Kidney (tissue), 22 donors: Measurements from ENCODE around the gene RGR. TPM values are rescaled to one million over a fixed set of nuclear protein-coding genes. Genes with fewer than 3 reads are reported as not detected.

Experiments
- DNase-seq, 5 donors: peaks; one replicate each; pipeline ENCODE4 v3.0.0-alpha.2; 2013 to 2020
- FAIRE-seq: peaks from 2 replicates; lab custom pipeline; 2012; peaks lifted over from hg19 to GRCh38; lab: Jason Lieb, UNC
- H3K27ac ChIP-seq, 2 donors: one replicate each; pipeline ENCODE4 v1.7.0; 2013; ENCODE audit warnings: low read depth in 2 of 2, low read length in 2 of 2, inconsistent platforms in 1 of 2
- H3K27me3 ChIP-seq: one replicate; pipeline ENCODE4 v1.7.1; 2013; ENCODE audit warnings: low read length, inconsistent platforms; ENCODE audit not compliant: control insufficient read depth, insufficient read depth
- H3K36me3 ChIP-seq, 3 donors: one replicate each; pipeline versions ENCODE4 v1.7.0 to v1.7.1; 2013; ENCODE audit warnings: low read length in 3 of 3, control low read depth in 1 of 3, inconsistent platforms in 1 of 3; ENCODE audit not compliant: insufficient read depth in 3 of 3, control insufficient read depth in 2 of 3
- H3K4me1 ChIP-seq, 3 donors: one replicate each; pipeline versions ENCODE4 v1.7.0 to v1.7.1; 2013; ENCODE audit warnings: low read length in 3 of 3, inconsistent platforms in 1 of 3, low read depth in 1 of 3; ENCODE audit not compliant: control insufficient read depth in 2 of 3, insufficient read depth in 2 of 3
- H3K4me3 ChIP-seq, 3 donors: one replicate each; pipeline versions ENCODE4 v1.7.0 to v1.8.1; 2013; ENCODE audit warnings: low read length in 3 of 3, control low read depth in 1 of 3, inconsistent platforms in 1 of 3
- H3K9ac ChIP-seq, 3 donors: one replicate each; pipeline versions ENCODE4 v1.7.0 to v1.7.1; 2013; ENCODE audit warnings: low read length in 3 of 3, control low read depth in 1 of 3, inconsistent platforms in 1 of 3
- H3K9me3 ChIP-seq, 3 donors: one replicate each; pipeline versions ENCODE4 v1.7.0 to v1.7.1; 2013; ENCODE audit warnings: low read length in 3 of 3, control low read depth in 1 of 3, inconsistent platforms in 1 of 3; ENCODE audit not compliant: control insufficient read depth in 2 of 3, insufficient read depth in 1 of 3
- CTCF ChIP-seq: IDR thresholded peaks from 3 replicates; pipeline ENCODE4 v1.5.1; 2012; ENCODE audit warnings: mild to moderate bottlenecking, moderate library complexity, borderline replicate concordance; ENCODE audit not compliant: insufficient read depth; ENCODE audit errors: extremely low read depth
- intact Hi-C: fragments of 100-400 bp; cut with DNase I; formaldehyde crosslinking; loops from one replicate; pipeline ENCODE4 v1.11.1; 2022
- long read RNA-seq, 10 donors: library from polyadenylated mRNA in 1 of 10; unstranded in 1 of 10; transcript quantifications; one replicate each; pipeline ENCODE4 v2.0.0 and lab custom pipeline, GENCODE V29; 2021 to 2026
- polyA plus RNA-seq: library from polyadenylated mRNA; stranded (reverse); fragments of 350-450 nt; fragmentation: Illumina TruSeq; extraction: RNeasy Lipid Tissue Mini Kit (QIAGEN cat#74804); gene quantifications from one replicate; pipeline ENCODE4 v1.2.3, GENCODE V29; 2014; ENCODE audit warnings: low read depth, low replicate concordance; ENCODE audit not compliant: insufficient read depth
- total RNA-seq: library from RNA; stranded (reverse); fragmentation: NEBNext Ultra II Directional; extraction: Animal tissue kit (Norgen Biotek cat#: 25700); gene quantifications from one replicate; pipeline ENCODE4 v1.2.1, GENCODE V29; 2021
- donor health status: control.
- donor health status: control.
- donor health status: control.
- donor health status: control.
- donor health status: control.
- donor health status: DM: yes; HTN: yes; CAD: no.
- donor health status: Normal renal cell carcinoma (clear cell type).

RGR gene, protein sequence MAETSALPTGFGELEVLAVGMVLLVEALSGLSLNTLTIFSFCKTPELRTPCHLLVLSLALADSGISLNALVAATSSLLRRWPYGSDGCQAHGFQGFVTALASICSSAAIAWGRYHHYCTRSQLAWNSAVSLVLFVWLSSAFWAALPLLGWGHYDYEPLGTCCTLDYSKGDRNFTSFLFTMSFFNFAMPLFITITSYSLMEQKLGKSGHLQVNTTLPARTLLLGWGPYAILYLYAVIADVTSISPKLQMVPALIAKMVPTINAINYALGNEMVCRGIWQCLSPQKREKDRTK
- total RNA-seq (not detected), polyA plus RNA-seq (not detected)
- long read RNA-seq, donor 1: 0 reads
- long read RNA-seq, donor 2: 0 reads
- long read RNA-seq, donor 3: 0 reads
- long read RNA-seq, donor 4: 0 reads
- long read RNA-seq, donor 5: 0 reads
- long read RNA-seq, donor 6: 0 reads
- long read RNA-seq, donor 7: 0 reads
- long read RNA-seq, donor 8: 0 reads
- long read RNA-seq, donor 9: 0 reads
- long read RNA-seq, donor 10: 0 reads

DNA sequence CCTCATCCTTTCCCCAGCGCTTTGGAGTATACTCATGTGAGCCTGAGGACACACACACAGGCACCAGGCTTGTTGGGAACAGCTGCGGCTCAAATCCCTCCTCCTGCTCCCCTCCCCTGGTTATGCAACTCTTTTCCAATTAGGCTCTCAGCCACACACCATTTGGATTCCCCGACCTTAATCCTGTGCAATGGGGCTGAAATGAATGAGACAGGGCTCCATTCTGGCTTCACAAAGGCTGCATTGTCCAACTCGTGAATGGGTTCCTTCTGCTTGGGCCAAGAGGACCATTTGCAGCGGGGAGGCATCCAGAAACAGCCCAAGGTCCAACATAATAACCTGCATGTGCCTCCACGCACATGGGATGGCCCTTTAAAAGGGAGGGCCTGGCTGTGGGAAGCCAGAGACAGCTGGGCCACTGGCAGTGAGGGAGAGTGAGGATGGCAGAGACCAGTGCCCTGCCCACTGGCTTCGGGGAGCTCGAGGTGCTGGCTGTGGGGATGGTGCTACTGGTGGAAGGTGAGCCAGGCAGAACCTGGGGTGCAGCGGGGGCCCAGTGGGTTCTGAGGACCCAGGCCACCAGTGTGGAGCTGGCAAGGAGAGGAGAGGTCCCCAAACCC is at the start of gene RGR:
Gene RGR, plus strand, starts transcription at position 403 of the 620 bp plus-strand sequence. Its CDS starts 38 bp downstream, at position 441.
- H3K27me3 ChIP-seq: no peaks in the 10 kb centered on the region
- H3K9ac ChIP-seq: no peak within 1 kb of the TSS
- intact Hi-C loops: no loop called here
- no peaks in the 10 kb centered on the region for H3K9me3 ChIP-seq
- FAIRE-seq (no peak), DNase-seq (no peak)
- no peak within 1 kb of the TSS for H3K27ac ChIP-seq
- no peaks in the 10 kb centered on the region for H3K4me1 ChIP-seq
- no peak for TF ChIP-seq CTCF
- no peaks in the 10 kb centered on the region for H3K36me3 ChIP-seq
- no peak within 1 kb of the TSS for H3K4me3 ChIP-seq

GRCh38 chr10:84196083-84196482 is 48.8 kb upstream of the RGR start:
- FAIRE-seq (no peak), DNase-seq (no peak)
- Histone ChIP-seq H3K9me3 (no peaks in the 10 kb centered on the region), H3K36me3 (no peaks in the 10 kb centered on the region), H3K27me3 (peaks cover 20% of the 10 kb centered on the region), H3K4me1 (peaks cover 0 to 3% (median 0%) of the 10 kb centered on the region in 3 donors), H3K27ac (no peak overlapping the region), H3K9ac (no peak overlapping the region), H3K4me3 (no peak overlapping the region)
- TF ChIP-seq CTCF: no peak
- intact Hi-C loops: no loop called here

DNA sequence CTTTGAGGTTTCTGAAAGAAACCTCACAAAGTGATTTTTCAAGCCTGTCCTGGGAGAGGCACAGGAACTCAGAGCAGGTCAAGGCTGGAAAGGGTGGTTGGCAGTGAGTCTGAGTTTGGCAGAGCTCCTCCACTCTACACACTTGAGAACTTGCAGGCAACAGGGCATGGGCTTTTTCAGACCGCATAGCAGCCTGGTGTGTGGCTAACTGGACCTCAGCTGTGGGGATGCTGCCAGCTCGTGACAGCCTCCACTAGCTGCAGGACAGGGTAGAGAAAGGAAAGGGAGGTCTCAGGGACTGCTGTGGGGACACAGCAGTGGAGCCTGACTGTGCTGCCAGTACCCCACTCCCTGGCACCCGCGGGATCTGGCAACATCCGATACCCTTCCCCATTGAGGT is 47.9 kb upstream of the RGR start:
- DNase-seq: no peak
- Histone ChIP-seq H3K36me3 (no peaks in the 10 kb centered on the region), H3K9me3 (no peaks in the 10 kb centered on the region), H3K4me3 (no peak overlapping the region), H3K9ac (no peak overlapping the region), H3K27me3 (peaks cover 20% of the 10 kb centered on the region), H3K4me1 (peaks cover 0 to 3% (median 0%) of the 10 kb centered on the region in 3 donors), H3K27ac (no peak overlapping the region)
- FAIRE-seq: no peak
- intact Hi-C loops: no loop called here
- TF ChIP-seq CTCF: no peak
